Pancreas (tissue), 10 donors: Measurements from ENCODE around the gene IRAK1. TPM values are rescaled to one million over a fixed set of nuclear protein-coding genes. Genes with fewer than 3 reads are reported as not detected.

Experiments used
- ATAC-seq, 4 donors: fragments of 200-7000 bp; cut with Tn5 transposase; one replicate each; pipeline versions ENCODE4 v1.8.0 to v1.9.1; 2020; ENCODE audit warnings: mild to moderate bottlenecking in 4 of 4, moderate library complexity in 4 of 4
- DNase-seq, 6 donors: peaks; one replicate each; pipeline ENCODE4 v3.0.0-alpha.2; 2020
- FAIRE-seq: peaks from 2 replicates; lab custom pipeline; 2012; peaks lifted over from hg19 to GRCh38; lab: Jason Lieb, UNC
- H3K27ac ChIP-seq, 4 donors: fragments of 200-600 bp; sonication (generic); 1 replicate in 3 of 4; 2 replicates in 1 of 4; pipeline versions ENCODE4 v1.5.0 to v1.8.0; 2020
- H3K27me3 ChIP-seq, 4 donors: fragments of 200-600 bp; one replicate each; pipeline ENCODE4 v1.8.0; 2021
- H3K36me3 ChIP-seq, 3 donors: fragments of 200-600 bp; sonication (generic) in 1 of 3; one replicate each; pipeline versions ENCODE4 v1.5.0 to v1.8.0; 2020 to 2021
- H3K4me1 ChIP-seq, 3 donors: fragments of 200-600 bp; one replicate each; pipeline ENCODE4 v1.8.0; 2021
- H3K4me3 ChIP-seq, 4 donors: fragments of 200-600 bp; sonication (generic) in 2 of 4; one replicate each; pipeline versions ENCODE4 v1.5.0 to v1.8.0; 2020 to 2021
- H3K9me3 ChIP-seq, 4 donors: fragments of 200-600 bp; one replicate each; pipeline ENCODE4 v1.8.0; 2021
- WGBS, 2 donors: extraction: QIAGEN DNeasy Blood & Tissue Kit; methylation state at CpG; one replicate each; pipeline ENCODE4 v1.1.7; 2013; 5-methylcytosine and 5-hydroxymethylcytosine counted together
- intact Hi-C, 3 donors: fragments of 100-400 bp; cut with DNase I; formaldehyde crosslinking; loops; one replicate each; pipeline versions ENCODE4 v1.11.1 to v1.14.2; 2022
- polyA plus RNA-seq, 2 donors: library from polyadenylated mRNA; stranded (reverse); fragments of 200-250 nt; gene quantifications; one replicate each; pipeline ENCODE4 v1.2.3, GENCODE V29; 2013
- total RNA-seq, 6 donors: library from RNA; stranded (reverse); fragmentation: NEBNext Ultra II Directional in 4 of 6; extraction: Animal tissue kit (Norgen Biotek cat#: 25700) in 4 of 6; gene quantifications; one replicate each; pipeline versions ENCODE4 v1.2.1 to v1.2.4, GENCODE V29; 2021 to 2023
- TF ChIP-seq, protein P1 (sequence below), 4 donors: fragments of 200-600 bp; sonication (generic) in 3 of 4; IDR thresholded peaks; one replicate each; pipeline versions ENCODE4 v1.5.0 to v1.8.0; 2021; ENCODE audit warnings: antibody characterized with exemption in 4 of 4
- donor health status: healthy with polysubstance abuse.
- donor health status: DM: no; HTN: no; CAD: no; lungs with moderate emphysema.
- donor health status: DM: no; HTN: no; CAD: no.
- donor health status: control.
- donor health status: control.
- donor health status: Bipolar disorder and iron deficiency.
- donor health status: DM: yes; HTN: yes; CAD: no.
- donor health status: DM: no; HTN: no; CAD: no.
- donor health status: DM: no; HTN: no; CAD: no.
- donor health status: DM: yes; HTN: yes; CAD: no.

The IRAK1 gene
- total and polyA plus RNA-seq, 8 donors: 35.8 to 103 (median 60.4) TPM

DNA sequence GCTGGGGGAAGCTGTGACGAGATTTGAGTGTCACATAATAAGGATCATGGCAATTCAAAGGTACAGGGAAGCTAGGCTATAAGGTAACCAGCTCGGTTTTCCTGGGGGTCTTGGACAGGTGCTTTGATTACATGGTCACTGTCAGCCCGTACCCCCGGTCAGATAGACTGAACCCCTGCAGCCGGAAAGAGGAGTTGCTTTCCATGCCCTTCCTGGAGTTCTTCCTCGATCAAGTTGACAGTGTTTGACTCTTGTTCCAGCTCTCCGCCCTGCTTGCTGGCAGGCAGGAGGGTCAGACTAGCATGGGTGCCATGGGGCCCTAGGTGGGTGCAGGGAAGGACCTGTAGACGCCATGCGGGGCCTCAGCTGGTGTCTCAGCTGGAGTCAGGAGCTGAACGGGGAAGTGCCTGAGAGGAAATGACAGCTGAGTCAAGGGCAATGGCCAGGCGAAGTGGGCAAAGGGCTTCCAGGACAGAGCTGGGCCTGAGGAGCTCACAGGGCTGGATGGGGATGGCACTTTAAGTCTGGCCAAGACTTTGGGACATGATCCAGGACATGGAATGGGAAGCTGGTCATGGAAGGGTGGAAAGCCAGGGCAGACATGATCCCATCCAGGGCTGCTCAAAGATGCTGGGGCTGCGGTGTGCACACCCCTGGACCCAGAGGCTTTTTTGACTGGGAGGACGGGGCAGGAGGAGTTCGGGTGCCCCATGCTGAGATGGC is 45.5 kb downstream of the IRAK1 start:
- H3K9me3 ChIP-seq: no peaks in the 10 kb centered on the region
- H3K27ac ChIP-seq: peak overlapping the region; percentile 94 to 99 (median 98)
- 33 to 50% methylated on average over 14 of the region's 14 CpGs for WGBS, 2 donors
- no peaks in the 10 kb centered on the region for H3K27me3 ChIP-seq
- no peak for FAIRE-seq
- TF ChIP-seq, protein P1, sequence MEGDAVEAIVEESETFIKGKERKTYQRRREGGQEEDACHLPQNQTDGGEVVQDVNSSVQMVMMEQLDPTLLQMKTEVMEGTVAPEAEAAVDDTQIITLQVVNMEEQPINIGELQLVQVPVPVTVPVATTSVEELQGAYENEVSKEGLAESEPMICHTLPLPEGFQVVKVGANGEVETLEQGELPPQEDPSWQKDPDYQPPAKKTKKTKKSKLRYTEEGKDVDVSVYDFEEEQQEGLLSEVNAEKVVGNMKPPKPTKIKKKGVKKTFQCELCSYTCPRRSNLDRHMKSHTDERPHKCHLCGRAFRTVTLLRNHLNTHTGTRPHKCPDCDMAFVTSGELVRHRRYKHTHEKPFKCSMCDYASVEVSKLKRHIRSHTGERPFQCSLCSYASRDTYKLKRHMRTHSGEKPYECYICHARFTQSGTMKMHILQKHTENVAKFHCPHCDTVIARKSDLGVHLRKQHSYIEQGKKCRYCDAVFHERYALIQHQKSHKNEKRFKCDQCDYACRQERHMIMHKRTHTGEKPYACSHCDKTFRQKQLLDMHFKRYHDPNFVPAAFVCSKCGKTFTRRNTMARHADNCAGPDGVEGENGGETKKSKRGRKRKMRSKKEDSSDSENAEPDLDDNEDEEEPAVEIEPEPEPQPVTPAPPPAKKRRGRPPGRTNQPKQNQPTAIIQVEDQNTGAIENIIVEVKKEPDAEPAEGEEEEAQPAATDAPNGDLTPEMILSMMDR (IDR thresholded peaks at IDR 0.05): no peak
- peak overlapping the region in 2 of 4 donors; percentile 66 to 92 for H3K4me3 ChIP-seq
- peak in 3 of 6 donors; percentile 18 to 64 (median 35) for DNase-seq
- intact Hi-C loops: no loop called here
- H3K36me3 ChIP-seq: no peaks in the 10 kb centered on the region
- ATAC-seq: no peak
- H3K4me1 ChIP-seq: peaks cover 0 to 12% (median 0%) of the 10 kb centered on the region in 3 donors

DNA sequence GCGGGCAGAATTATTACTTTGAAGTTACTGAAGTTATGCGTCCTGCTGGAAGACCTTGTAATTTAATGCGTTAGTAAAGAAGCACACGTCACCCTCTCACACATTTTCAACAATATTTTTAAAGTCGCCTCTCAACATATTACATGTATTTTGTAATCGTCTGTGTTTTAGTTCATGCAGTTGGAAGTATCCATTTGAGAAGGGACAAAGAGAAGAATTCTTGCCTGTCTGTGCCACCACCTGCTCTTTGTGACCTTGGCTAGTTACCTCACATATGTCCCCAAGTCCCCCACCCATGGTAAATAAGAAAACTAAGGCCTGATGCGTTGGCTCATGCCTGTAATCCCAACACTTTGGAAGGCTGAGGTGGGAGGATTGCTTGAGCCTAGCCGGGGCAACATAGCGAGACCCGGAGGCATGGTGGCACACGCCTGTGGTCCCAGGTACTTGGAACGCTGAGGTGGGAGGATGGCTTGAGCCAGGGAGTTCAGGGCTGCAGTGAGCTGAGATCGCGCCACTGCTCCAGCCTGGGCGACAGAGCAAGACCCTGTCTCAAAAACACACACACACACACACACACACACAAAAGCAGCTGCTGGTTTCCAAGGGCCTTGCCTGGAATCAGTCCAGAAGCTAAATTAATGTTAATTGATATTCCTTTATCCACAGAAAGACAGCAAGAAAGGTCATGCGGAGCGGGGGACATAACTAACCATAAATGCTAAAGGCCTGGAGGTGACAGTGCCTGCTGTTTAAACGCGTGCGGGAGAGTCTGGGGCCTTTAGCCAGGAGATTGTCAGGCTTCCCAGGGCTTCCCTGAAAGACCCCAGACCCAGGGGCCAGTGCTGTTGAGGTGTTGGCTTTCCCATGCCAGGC is 46.3 kb downstream of the IRAK1 start:
- 11 to 32% methylated on average over 20 of the region's 20 CpGs for WGBS, 2 donors
- H3K9me3 ChIP-seq: no peaks in the 10 kb centered on the region
- no peaks in the 10 kb centered on the region for H3K36me3 ChIP-seq
- ATAC-seq (no peak), FAIRE-seq (no peak), DNase-seq (peak in 3 of 6 donors; percentile 39 to 56 (median 41))
- intact Hi-C loops: no loop called here
- H3K27me3 ChIP-seq: no peaks in the 10 kb centered on the region
- peaks cover 0 to 14% (median 0%) of the 10 kb centered on the region in 3 donors for H3K4me1 ChIP-seq
- peak overlapping the region; percentile 35 to 92 (median 55) for H3K4me3 ChIP-seq
- TF ChIP-seq, protein P1 (IDR thresholded peaks at IDR 0.05): no peak
- peak overlapping the region; percentile 94 to 99 (median 98) for H3K27ac ChIP-seq

DNA sequence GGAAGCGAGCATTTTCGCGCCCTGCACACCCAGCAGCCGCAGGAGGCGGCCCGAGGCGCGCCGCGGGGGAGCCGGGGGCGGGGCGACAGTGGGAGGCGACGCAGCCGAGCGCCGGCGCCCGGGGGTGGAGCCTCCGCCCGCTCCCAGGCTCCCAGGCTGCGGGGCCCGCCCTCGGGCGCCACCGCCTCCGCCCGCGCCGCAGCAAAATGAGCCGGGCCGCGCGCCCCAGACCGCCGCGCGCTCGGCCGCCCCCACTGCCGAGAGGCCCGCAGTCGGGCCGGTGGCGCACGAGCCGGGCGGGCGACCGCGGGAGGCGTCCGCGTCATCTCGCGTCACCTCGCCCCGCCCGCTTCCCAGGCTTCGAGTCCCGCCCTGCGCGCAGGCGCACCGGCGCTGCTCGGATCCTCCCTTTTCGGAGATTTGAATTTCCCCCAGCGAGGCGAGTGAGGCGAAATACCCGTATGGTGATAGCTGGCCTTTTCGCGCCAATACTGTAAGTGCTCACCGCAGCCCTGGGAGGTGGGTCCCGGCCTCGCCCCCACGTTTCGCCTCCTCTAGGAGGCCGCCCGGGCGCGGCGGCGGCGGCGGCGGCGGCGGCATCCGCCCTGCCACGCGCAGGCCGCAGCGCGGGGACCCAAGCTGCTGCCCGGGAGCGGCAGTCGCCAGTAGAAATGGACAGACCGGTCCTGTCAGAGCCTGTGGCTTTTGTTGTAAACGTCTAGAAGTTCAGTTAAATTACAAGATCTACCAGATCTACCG is 47.2 kb downstream of the IRAK1 start, which contains the start of gene TMEM187:
Gene TMEM187, plus strand, starts transcription at position 387 of the 759 bp plus-strand sequence. CDS start 9,309 bp downstream, outside the sequence.
- H3K9me3 ChIP-seq: no peaks in the 10 kb centered on the region
- ATAC-seq: peak; percentile 57 to 70 (median 60)
- FAIRE-seq: no peak
- H3K4me1 ChIP-seq: peaks cover 0 to 14% (median 0%) of the 10 kb centered on the region in 3 donors
- 0 to 4% methylated on average over 15 to 101 of the region's 103 CpGs for WGBS, 2 donors
- no peaks in the 10 kb centered on the region for H3K36me3 ChIP-seq
- H3K4me3 ChIP-seq: peak within 1 kb of the TSS; percentile 66 to 92 (median 78)
- H3K27ac ChIP-seq: peak within 1 kb of the TSS; percentile 94 to 99 (median 98)
- no peaks in the 10 kb centered on the region for H3K27me3 ChIP-seq
- DNase-seq: peak; percentile 82 to 94 (median 92)
- TF ChIP-seq, protein P1 (IDR thresholded peaks at IDR 0.05): no peak
- intact Hi-C loops: no loop called here

DNA sequence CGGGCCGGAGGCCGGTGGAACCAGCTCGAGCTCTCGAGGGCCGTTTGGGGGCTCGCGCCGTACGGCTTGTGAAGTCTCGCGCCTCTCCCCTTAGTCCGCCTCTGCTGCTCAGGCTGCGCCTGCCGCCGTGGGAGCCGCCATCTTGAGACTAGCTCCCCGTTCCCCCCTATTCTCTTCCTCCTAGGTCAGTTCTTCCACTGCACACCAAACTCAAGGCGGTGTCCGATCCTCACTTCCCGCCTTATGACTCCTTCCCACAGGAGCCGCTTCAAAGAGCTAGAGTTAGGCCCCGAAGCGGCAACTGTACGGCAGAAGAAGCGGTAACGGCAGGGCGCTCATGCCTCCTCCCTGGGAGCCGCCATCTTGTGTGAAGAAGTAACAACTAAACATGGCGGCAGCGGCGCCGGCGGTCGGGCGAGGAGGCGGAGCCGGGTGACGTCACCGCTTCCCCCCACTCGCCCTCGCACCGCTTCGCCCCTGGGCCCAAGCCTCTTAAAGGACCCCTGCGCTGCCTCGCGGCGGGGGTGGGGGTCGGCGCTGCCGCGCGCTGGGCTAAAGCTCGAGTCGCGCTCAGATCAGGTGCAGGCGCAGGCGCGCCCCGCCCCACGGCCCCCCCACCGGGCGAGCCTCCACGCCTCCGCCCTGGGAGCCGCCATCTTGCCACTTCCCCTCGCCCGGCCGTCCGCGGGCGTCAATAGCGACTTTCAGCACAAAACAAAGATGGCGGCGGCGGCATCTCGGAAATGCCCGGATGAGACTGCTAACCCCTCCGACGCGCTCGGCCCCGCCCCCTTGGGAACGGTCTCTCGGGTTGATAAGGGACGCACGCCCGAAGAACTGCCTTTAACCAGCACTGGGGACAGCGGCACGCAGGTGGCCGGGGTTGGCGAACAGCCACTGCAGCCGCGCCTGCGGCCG is 48.0 kb downstream of the IRAK1 start, which contains the start of gene HCFC1:
Gene HCFC1, minus strand, starts transcription at position 369 of the 918 bp plus-strand sequence. CDS start 978 bp downstream, outside the sequence.
- FAIRE-seq (no peak), DNase-seq (peak; percentile 88 to 97 (median 95)), ATAC-seq (peak; percentile 71 to 78 (median 73))
- intact Hi-C loops: no loop called here
- 0 to 7% methylated on average over 72 to 96 of the region's 96 CpGs for WGBS, 2 donors
- H3K9me3 ChIP-seq: no peaks in the 10 kb centered on the region
- H3K4me3 ChIP-seq: peak within 1 kb of the TSS; percentile 66 to 92 (median 78)
- peaks cover 0 to 14% (median 0%) of the 10 kb centered on the region in 3 donors for H3K4me1 ChIP-seq
- no peaks in the 10 kb centered on the region for H3K27me3 ChIP-seq
- H3K27ac ChIP-seq: peak within 1 kb of the TSS; percentile 94 to 99 (median 98)
- TF ChIP-seq, protein P1 (IDR thresholded peaks at IDR 0.05): no peak
- H3K36me3 ChIP-seq: no peaks in the 10 kb centered on the region
